A549 (cell line): Measurements from ENCODE around the gene PIGV. TPM values are rescaled to one million over a fixed set of nuclear protein-coding genes. Genes with fewer than 3 reads are reported as not detected.

ENCODE experiments used
- ATAC-seq, 2 experiments: fragments of 200-7000 bp in 1 of 2; fragments of >200 bp in 1 of 2; cut with Nextera tagmentation in 1 of 2; cut with Tn5 transposase in 1 of 2; 3 replicates each; pipeline versions ENCODE4 v1.8.0 to v1.9.1; 2018 to 2020; ENCODE audit warnings: mild to moderate bottlenecking in 1 of 2, moderate library complexity in 1 of 2
- CTCF ChIA-PET: fragments of 300-600 bp; sonication (Branson Sonifier 250); formaldehyde crosslinking; extraction: SDS; loops from one replicate; lab custom pipeline; 2021; ENCODE audit warnings: antibody characterized with exemption, inconsistent platforms; lab: Yijun Ruan, JAX
- POLR2A ChIA-PET: fragments of 350-600 bp; formaldehyde crosslinking; extraction: SDS; loops from one replicate; lab custom pipeline; 2021; ENCODE audit warnings: antibody characterized with exemption, inconsistent platforms; lab: Yijun Ruan, JAX
- DNase-seq, 2 experiments: peaks; one replicate each; pipeline versions ENCODE4 v3.0.0 to v3.0.0-alpha.2; 2011 to 2016; ENCODE audit warnings: low read depth in 1 of 2, low spot score in 1 of 2
- FAIRE-seq: peaks from 2 replicates; lab custom pipeline; 2011; peaks lifted over from hg19 to GRCh38; lab: Jason Lieb, UNC
- H3K27ac ChIP-seq, 2 experiments: fragments of >200 bp; sonication (Bioruptor Twin); formaldehyde crosslinking; 3 replicates each; pipeline ENCODE4 v1.5.1; 2016 to 2017
- H3K4me1 ChIP-seq: fragments of >200 bp; sonication (Bioruptor Twin); formaldehyde crosslinking; 3 replicates; pipeline ENCODE4 v1.6.1; 2016
- H3K4me2 ChIP-seq: fragments of >200 bp; sonication (Bioruptor Twin); formaldehyde crosslinking; 3 replicates; pipeline ENCODE4 v1.6.1; 2016
- H3K4me3 ChIP-seq: fragments of >200 bp; sonication (Bioruptor Twin); formaldehyde crosslinking; 3 replicates; pipeline ENCODE4 v1.5.1; 2016
- H3K9me3 ChIP-seq: fragments of >200 bp; sonication (Bioruptor Twin); formaldehyde crosslinking; 3 replicates; pipeline ENCODE4 v1.6.1; 2016
- BHLHE40 ChIP-seq: IDR thresholded peaks from 2 replicates; pipeline ENCODE4 v1.6.1; 2012; ENCODE audit warnings: low read depth, low read length, inconsistent platforms
- CBX2 ChIP-seq: fragments of 200-600 bp; sonication (generic); IDR thresholded peaks from 2 replicates; pipeline ENCODE4 v1.6.1; 2016; ENCODE audit warnings: low read depth, mild to moderate bottlenecking, borderline replicate concordance
- CEBPB ChIP-seq, 2 experiments: fragments of >200 bp in 1 of 2; sonication (Bioruptor Twin) in 1 of 2; formaldehyde crosslinking in 1 of 2; IDR thresholded peaks; 2 replicates each; pipeline ENCODE4 v1.6.1; 2012 to 2016
- EHF ChIP-seq: fragments of 250-450 bp; sonication (Bioruptor Pico); IDR thresholded peaks from 2 replicates; pipeline ENCODE4 v1.5.0; 2020; ENCODE audit warnings: mild to moderate bottlenecking
- ESRRA ChIP-seq: fragments of 150-350 bp; IDR thresholded peaks from 2 replicates; pipeline ENCODE4 v1.6.1; 2014; ENCODE audit warnings: mild to moderate bottlenecking, low read length, borderline replicate concordance
- FOSB ChIP-seq: fragments of 250-450 bp; sonication (Bioruptor Pico); IDR thresholded peaks from 2 replicates; pipeline ENCODE4 v1.5.0; 2020; ENCODE audit warnings: mild to moderate bottlenecking, moderate library complexity
- HEYL ChIP-seq: fragments of 250-450 bp; sonication (Bioruptor Pico); IDR thresholded peaks from 2 replicates; pipeline ENCODE4 v1.8.0; 2021; ENCODE audit warnings: mild to moderate bottlenecking, moderate library complexity
- HOXA7 ChIP-seq: fragments of 250-450 bp; sonication (Bioruptor Pico); IDR thresholded peaks from 2 replicates; pipeline ENCODE4 v1.5.0; 2020; ENCODE audit warnings: mild to moderate bottlenecking, moderate library complexity
- HOXB13 ChIP-seq: fragments of 250-450 bp; sonication (Bioruptor Pico); IDR thresholded peaks from 2 replicates; pipeline ENCODE4 v1.5.0; 2020; ENCODE audit warnings: low read depth, mild to moderate bottlenecking, moderate library complexity
- MAZ ChIP-seq: fragments of 150-350 bp; IDR thresholded peaks from 2 replicates; pipeline ENCODE4 v1.6.1; 2014; ENCODE audit warnings: antibody characterized with exemption, low read depth, low read length, borderline replicate concordance
- NR3C1 ChIP-seq: fragments of >200 bp; sonication (Bioruptor Twin); formaldehyde crosslinking; IDR thresholded peaks from 3 replicates; pipeline ENCODE4 v1.6.1; 2017
- PHF8 ChIP-seq: fragments of 200-600 bp; sonication (generic); IDR thresholded peaks from 2 replicates; pipeline ENCODE4 v1.6.1; 2016; ENCODE audit warnings: low read depth, mild to moderate bottlenecking, antibody characterized with exemption, moderate library complexity, borderline replicate concordance
- RFX5 ChIP-seq: fragments of 450-650 bp; IDR thresholded peaks from 2 replicates; pipeline ENCODE4 v1.7.1; 2014; ENCODE audit warnings: antibody characterized with exemption, mild to moderate bottlenecking, moderate library complexity
- SREBF2 ChIP-seq: fragments of 450-650 bp; IDR thresholded peaks from 2 replicates; pipeline ENCODE4 v1.6.1; 2014; ENCODE audit warnings: mild to moderate bottlenecking, moderate library complexity
- TP53 ChIP-seq: fragments of 250-450 bp; sonication (Bioruptor Pico); IDR thresholded peaks from 2 replicates; pipeline ENCODE4 v1.5.0; 2021; ENCODE audit warnings: mild to moderate bottlenecking, moderate library complexity
- WGBS: methylation state at CpG from one replicate; pipeline ENCODE4 v1.1.6; 2017; ENCODE audit errors: missing lambda C conversion rate; 5-methylcytosine and 5-hydroxymethylcytosine counted together
- polyA plus RNA-seq, 4 experiments: library from polyadenylated mRNA; depleted of rRNA in 3 of 4; stranded (reverse); fragments of >200 nt; fragmentation: RNase III in 1 of 4; extraction: RNeasy Plus Mini Kit Qiagen cat#74134 plus additional on column Dnase treatment in 1 of 4; gene quantifications; 2 replicates in 3 of 4; 3 replicates in 1 of 4; pipeline ENCODE4 v1.2.3, GENCODE V29; 2011 to 2017
- TF ChIP-seq, protein P1 (sequence below): fragments of >200 bp; sonication (Bioruptor Twin); formaldehyde crosslinking; IDR thresholded peaks from 2 replicates; pipeline ENCODE4 v1.6.1; 2016
- TF ChIP-seq, protein P2 (sequence below): fragments of 200-600 bp; sonication (generic); IDR thresholded peaks from 2 replicates; pipeline ENCODE4 v1.6.1; 2016; ENCODE audit warnings: antibody characterized with exemption, mild to moderate bottlenecking, moderate library complexity
- TF ChIP-seq, protein P3 (sequence below): IDR thresholded peaks from 2 replicates; pipeline ENCODE4 v1.6.1; 2012
- TF ChIP-seq, protein P4 (sequence below): fragments of 450-650 bp; IDR thresholded peaks from 2 replicates; pipeline ENCODE4 v1.6.1; 2014; ENCODE audit warnings: antibody characterized with exemption

Gene PIGV
- polyA plus RNA-seq, 2 of the 4 experiments (the other 2 are of a cell fraction): 7.0 to 16.2 TPM

DNA sequence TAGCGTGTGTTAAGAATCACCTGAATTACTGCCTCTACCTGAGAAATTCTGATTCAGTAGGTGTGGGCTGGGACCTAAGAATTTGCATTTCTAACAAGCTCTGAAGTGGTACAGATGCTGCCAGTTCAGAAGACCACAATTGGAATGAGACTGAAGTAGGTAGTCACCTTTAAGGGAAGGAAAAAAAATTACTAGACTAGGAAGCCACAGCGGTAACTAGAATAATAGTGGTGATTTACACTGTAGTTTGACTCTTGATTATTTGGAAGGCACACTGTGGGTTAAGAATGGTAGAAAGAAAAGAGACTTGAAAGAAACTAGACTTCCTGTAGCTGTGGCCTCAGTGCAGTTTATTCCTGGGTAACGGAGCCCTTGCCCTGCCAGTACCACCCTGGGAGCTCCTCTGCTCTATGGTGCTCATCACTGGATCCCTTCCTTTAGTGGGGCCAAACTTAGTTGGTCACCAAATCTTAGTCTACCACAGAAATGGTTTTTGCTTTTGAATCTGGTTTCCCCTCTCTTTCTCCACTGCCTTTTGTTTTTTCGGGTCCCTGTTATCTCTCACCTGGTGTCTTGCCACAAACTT is 48.3 kb upstream of the PIGV start:
- TF ChIP-seq HOXB13 (CRISPR knock-in tag) (no peak), RFX5 (no peak), BHLHE40 (no peak), HEYL (CRISPR knock-in tag) (no peak), CBX2 (no peak), EHF (CRISPR knock-in tag) (no peak), HOXA7 (CRISPR knock-in tag) (no peak), SREBF2 (no peak)
- TF ChIP-seq, protein P1, sequence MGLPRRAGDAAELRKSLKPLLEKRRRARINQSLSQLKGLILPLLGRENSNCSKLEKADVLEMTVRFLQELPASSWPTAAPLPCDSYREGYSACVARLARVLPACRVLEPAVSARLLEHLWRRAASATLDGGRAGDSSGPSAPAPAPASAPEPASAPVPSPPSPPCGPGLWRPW: no peak
- TF ChIP-seq, protein P2, sequence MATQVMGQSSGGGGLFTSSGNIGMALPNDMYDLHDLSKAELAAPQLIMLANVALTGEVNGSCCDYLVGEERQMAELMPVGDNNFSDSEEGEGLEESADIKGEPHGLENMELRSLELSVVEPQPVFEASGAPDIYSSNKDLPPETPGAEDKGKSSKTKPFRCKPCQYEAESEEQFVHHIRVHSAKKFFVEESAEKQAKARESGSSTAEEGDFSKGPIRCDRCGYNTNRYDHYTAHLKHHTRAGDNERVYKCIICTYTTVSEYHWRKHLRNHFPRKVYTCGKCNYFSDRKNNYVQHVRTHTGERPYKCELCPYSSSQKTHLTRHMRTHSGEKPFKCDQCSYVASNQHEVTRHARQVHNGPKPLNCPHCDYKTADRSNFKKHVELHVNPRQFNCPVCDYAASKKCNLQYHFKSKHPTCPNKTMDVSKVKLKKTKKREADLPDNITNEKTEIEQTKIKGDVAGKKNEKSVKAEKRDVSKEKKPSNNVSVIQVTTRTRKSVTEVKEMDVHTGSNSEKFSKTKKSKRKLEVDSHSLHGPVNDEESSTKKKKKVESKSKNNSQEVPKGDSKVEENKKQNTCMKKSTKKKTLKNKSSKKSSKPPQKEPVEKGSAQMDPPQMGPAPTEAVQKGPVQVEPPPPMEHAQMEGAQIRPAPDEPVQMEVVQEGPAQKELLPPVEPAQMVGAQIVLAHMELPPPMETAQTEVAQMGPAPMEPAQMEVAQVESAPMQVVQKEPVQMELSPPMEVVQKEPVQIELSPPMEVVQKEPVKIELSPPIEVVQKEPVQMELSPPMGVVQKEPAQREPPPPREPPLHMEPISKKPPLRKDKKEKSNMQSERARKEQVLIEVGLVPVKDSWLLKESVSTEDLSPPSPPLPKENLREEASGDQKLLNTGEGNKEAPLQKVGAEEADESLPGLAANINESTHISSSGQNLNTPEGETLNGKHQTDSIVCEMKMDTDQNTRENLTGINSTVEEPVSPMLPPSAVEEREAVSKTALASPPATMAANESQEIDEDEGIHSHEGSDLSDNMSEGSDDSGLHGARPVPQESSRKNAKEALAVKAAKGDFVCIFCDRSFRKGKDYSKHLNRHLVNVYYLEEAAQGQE: no peak
- TF ChIP-seq, protein P3, sequence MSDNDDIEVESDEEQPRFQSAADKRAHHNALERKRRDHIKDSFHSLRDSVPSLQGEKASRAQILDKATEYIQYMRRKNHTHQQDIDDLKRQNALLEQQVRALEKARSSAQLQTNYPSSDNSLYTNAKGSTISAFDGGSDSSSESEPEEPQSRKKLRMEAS: no peak
- H3K4me3 ChIP-seq: no peak overlapping the region
- H3K4me2 ChIP-seq: no peak overlapping the region
- POLR2A ChIA-PET: no interaction called here
- no peaks in the 10 kb centered on the region for H3K9me3 ChIP-seq
- FAIRE-seq: no peak
- CTCF ChIA-PET: interaction anchor here (0.6 to 1.3 kb wide), 2 partner anchors 15 to 17 kb away, joined by 3 read pairs; no protein-coding TSS in a partner anchor
- no peak for ATAC-seq
- WGBS: 92% methylated on average over 4 of the region's 4 CpGs
- H3K27ac ChIP-seq: no peak overlapping the region
- peaks cover 7% of the 10 kb centered on the region; the same call in 2 of the 3 replicates for H3K4me1 ChIP-seq
- DNase-seq: no peak

DNA sequence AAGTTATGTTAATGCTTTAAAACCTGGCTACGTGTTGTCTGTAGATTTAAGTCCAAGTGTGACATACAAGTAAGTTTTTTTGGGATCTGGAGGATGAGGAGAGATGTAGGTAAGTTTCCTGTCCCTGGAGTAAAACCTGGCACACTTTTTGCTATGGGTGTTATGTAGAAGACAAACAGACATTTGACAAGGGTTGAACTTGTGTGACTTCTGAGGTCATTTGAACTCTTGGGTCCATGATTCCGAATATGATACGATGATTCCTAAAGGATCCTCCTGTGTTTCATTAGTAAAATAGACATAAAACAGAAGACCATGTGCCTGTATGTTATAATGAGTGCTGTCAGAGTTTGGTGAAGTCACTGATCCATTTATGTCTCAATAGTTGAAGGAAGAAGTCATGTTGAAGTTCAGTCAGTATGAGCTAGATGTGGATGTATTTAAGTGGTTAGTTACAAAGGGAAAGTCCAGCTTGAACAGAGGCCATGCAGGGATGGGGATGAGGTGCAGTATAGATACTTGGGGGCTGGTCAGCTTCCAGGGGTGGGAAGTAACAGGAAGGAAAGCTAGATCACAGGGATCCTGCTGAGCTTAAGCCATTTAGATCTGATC is 47.6 kb upstream of the PIGV start:
- TF ChIP-seq MAZ (no peak), TP53 (CRISPR knock-in tag) (no peak), NR3C1 (no peak), ESRRA (no peak), BHLHE40 (no peak), FOSB (no peak), CEBPB (IDR thresholded peaks at IDR 0.05) (no peak), PHF8 (no peak)
- TF ChIP-seq, protein P4, sequence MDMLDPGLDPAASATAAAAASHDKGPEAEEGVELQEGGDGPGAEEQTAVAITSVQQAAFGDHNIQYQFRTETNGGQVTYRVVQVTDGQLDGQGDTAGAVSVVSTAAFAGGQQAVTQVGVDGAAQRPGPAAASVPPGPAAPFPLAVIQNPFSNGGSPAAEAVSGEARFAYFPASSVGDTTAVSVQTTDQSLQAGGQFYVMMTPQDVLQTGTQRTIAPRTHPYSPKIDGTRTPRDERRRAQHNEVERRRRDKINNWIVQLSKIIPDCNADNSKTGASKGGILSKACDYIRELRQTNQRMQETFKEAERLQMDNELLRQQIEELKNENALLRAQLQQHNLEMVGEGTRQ: no peak
- FAIRE-seq: no peak
- ATAC-seq: no peak
- Histone ChIP-seq H3K4me2 (no peak overlapping the region), H3K27ac (no peak overlapping the region), H3K4me1 (peaks cover 9% of the 10 kb centered on the region; the same call in 2 of the 3 replicates), H3K9me3 (no peaks in the 10 kb centered on the region), H3K4me3 (no peak overlapping the region)
- no peak for DNase-seq
- CTCF ChIA-PET: interaction anchor here (0.6 to 1.3 kb wide), 3 partner anchors 16 to 138 kb away, joined by 3 read pairs; no protein-coding TSS in a partner anchor
- POLR2A ChIA-PET: no interaction called here
- 83% methylated on average over 3 of the region's 3 CpGs for WGBS
